Uterine smooth muscle cell (primary cell): ENCODE results near the gene MED14. TPM values are rescaled to one million over a fixed set of nuclear protein-coding genes. Genes with fewer than 3 reads are reported as not detected.

Experiments used
- total RNA-seq: library from RNA; depleted of rRNA; stranded (reverse); fragments of >200 nt; gene quantifications from 2 replicates; pipeline ENCODE4 v1.2.3, GENCODE V29; 2014

Gene MED14
- 14.9 and 25.8 TPM in 2 replicates for total RNA-seq

GRCh38 chrX:40735325-40736169 lies at the start of gene MED14:
Gene MED14 (minus strand): TSS chrX:40735542. CDS start chrX:40735412, 130 bp downstream.

GRCh38 chrX:40647307-40648197 lies 87.8 kb downstream of the MED14 start, which contains the start of gene CXorf38:
Gene CXorf38 (minus strand): TSS chrX:40647561. CDS start chrX:40647520, 41 bp downstream.

GRCh38 chrX:40623139-40623536 lies 112.2 kb downstream of the MED14 start, which contains the start of gene MPC1L:
Gene MPC1L (plus strand): TSS chrX:40623428. CDS start chrX:40623566, 138 bp downstream.

Other genes with a start within 250 kb of the MED14 start
- gene ATP6AP2, start 154.6 kb downstream of the MED14 start, total RNA-seq, result 95.8 and 133 TPM in 2 replicates
- gene MPC1L, start 112.1 kb downstream of the MED14 start, total RNA-seq, result not detected in 2 replicates
- gene CXorf38, start 88.0 kb downstream of the MED14 start, total RNA-seq, result 10.7 and 12.8 TPM in 2 replicates